ENCODE data around the gene LRP10. TPM values are rescaled to one million over a fixed set of nuclear protein-coding genes. Genes with fewer than 3 reads are reported as not detected.
A peak's percentile ranks its signal among the peaks of the same experiment; 100 is the strongest.

The LRP10 gene
- total and polyA plus RNA-seq, 2 of the 4 experiments (the other 2 are of a cell fraction), result 25.1 to 118 TPM

DNA sequence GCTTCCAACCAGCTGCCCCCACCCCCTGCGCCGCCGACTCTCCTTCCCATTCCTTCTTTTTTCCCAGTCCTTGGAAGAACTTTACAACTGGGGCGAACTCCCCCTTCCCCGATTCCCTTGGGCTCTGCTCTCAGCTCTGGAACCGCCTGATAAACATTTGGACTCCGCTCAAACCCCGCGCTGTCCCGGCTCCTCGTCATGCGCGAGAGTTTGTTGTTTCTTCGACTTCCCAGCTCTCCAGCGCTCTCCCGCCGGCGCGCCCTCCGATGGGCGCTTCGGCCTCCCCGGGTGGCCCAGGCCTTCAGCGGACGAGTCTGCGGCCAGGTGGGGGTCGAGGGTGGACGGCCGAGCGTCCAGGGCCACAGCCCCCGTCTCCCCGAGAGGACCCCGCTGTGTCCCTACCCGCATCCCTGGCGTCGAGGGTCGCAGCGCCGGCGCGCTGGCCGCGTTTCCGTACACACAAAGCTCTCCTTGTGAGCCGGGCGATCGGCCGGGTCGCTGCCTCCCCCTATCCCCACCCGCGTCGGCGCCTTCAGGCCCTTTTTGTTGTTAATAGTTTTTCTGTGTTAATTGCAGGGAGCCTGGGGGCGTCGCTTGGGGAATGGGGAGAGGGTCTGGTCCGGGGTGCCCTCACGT is 34.3 kb upstream of the LRP10 start:
- H3K4me3 ChIP-seq (ENCODE audit: insufficient read depth, low read depth, low read length), result peak overlapping the region; percentile 64
- H3K9me3 ChIP-seq (ENCODE audit: control insufficient read depth, insufficient read depth, low read length), result no peaks in the 10 kb centered on the region
- peak overlapping the region; percentile 77; the same call in 1 of the 2 replicates for H3K18ac ChIP-seq (ENCODE audit: low read depth, low read length)
- H3K14ac ChIP-seq (replicated peaks; ENCODE audit: low read depth, low read length), result peak overlapping the region; percentile 68
- H2BK5ac ChIP-seq (ENCODE audit: low read depth, low read length, poor library complexity, severe bottlenecking), result peak overlapping the region; percentile 77
- H4K91ac ChIP-seq (ENCODE audit: insufficient read depth, low read depth, low read length), result peak overlapping the region; percentile 93
- H3K9ac ChIP-seq (ENCODE audit: low read depth, low read length), result peak overlapping the region; percentile 94
- ATAC-seq (ENCODE audit: low read depth) (peak; percentile 16), DNase-seq (peak; percentile 63)
- ChIA-PET CTCF (interaction anchor here (0.7 to 1.6 kb wide), 4 partner anchors 14 to 17 kb away, joined by 3 to 9 read pairs (median 3); no protein-coding TSS in a partner anchor), POLR2A (ENCODE audit: unreplicated experiment) (interaction anchor here (0.9 to 3.6 kb wide), 4 partner anchors 12 to 14 kb away, joined by 3 to 25 read pairs (median 12); no protein-coding TSS in a partner anchor)
- H2AK9ac ChIP-seq (replicated peaks; ENCODE audit: low read depth, low read length, poor library complexity), result peak overlapping the region; percentile 96
- 1% methylated on average over 28 of the region's 57 CpGs; no CpG with 5 or more reads in 1 of the 2 experiments for WGBS, 2 experiments (ENCODE audit: extremely low coverage in 2 of 2, insufficient read length in 1 of 2)
- H3K27me3 ChIP-seq (ENCODE audit: control insufficient read depth, insufficient read depth, low read length), result no peaks in the 10 kb centered on the region
- dilution Hi-C loops (cut with HindIII; ENCODE audit: low sequenced_read_pairs, unreplicated experiment) (no loop called here), in situ Hi-C loops (cut with MboI; ENCODE audit: low sequenced_read_pairs) (no loop called here), intact Hi-C loops (cut with micrococcal nuclease) (loop anchor here (5.0 kb wide), 6 partner anchors 60 to 280 kb away; partner anchors contain the start of genes AJUBA and RBM23)
- peak overlapping the region; percentile 94 for H3K56ac ChIP-seq (ENCODE audit: extremely low read depth, insufficient read depth, low read length)
- H4K8ac ChIP-seq (ENCODE audit: low read depth in 2 of 2, low read length in 2 of 2), result peak overlapping the region; percentile 89 to 95; a peak in 3 of 4 replicates
- peak overlapping the region; percentile 81 for H3K4me2 ChIP-seq (ENCODE audit: low read depth, low read length)
- peak overlapping the region; percentile 71 for H2AFZ ChIP-seq (replicated peaks; ENCODE audit: low read length, poor library complexity)
- peak overlapping the region; percentile 93 for H3K4ac ChIP-seq (ENCODE audit: low read depth, low read length)
- H3K9me1 ChIP-seq (ENCODE audit: insufficient read depth, low read length), result peaks cover 20% of the 10 kb centered on the region
- peak overlapping the region; percentile 81 for H4K5ac ChIP-seq (ENCODE audit: low read depth, low read length)
- peak overlapping the region; percentile 55 for H2BK120ac ChIP-seq (ENCODE audit: low read depth, low read length)
- H2BK20ac ChIP-seq (ENCODE audit: low read depth, low read length), result no peak overlapping the region
- no TSS peak for BruUV-seq (replicated peaks)
- H3K23ac ChIP-seq (ENCODE audit: low read depth, low read length), result peak overlapping the region; percentile 90
- H3K4me1 ChIP-seq (ENCODE audit: control insufficient read depth, insufficient read depth, low read length), result peaks cover 15% of the 10 kb centered on the region
- peak overlapping the region; percentile 96 for H3K27ac ChIP-seq (ENCODE audit: insufficient read depth, low read length)
- H4K20me1 ChIP-seq (ENCODE audit: insufficient read depth, low read length), result peaks cover 34% of the 10 kb centered on the region
- no peak overlapping the region for H2BK15ac ChIP-seq (ENCODE audit: low read depth, low read length)
- H3K79me1 ChIP-seq (ENCODE audit: low read depth in 1 of 2, low read length in 2 of 2), result peaks cover 6 to 46% of the 10 kb centered on the region in 2 experiments; a peak in 3 of 4 replicates
- TF ChIP-seq BHLHE40 (IDR thresholded peaks at IDR 0.05; ENCODE audit: low read depth, low read length) (no peak), MXI1 (IDR thresholded peaks at IDR 0.05; ENCODE audit: borderline replicate concordance, low read depth, low read length) (0 out of 2 replicates have a peak, but pooled peaks have one; percentile 46)
- peaks cover 36% of the 10 kb centered on the region for H3K36me3 ChIP-seq (ENCODE audit: control insufficient read depth, insufficient read depth, low read length)
- H2AK5ac ChIP-seq (ENCODE audit: low read depth, low read length), result peak overlapping the region; percentile 79
